ENCODE results near the gene CLEC20A.
A peak's percentile ranks its signal among the peaks of the same experiment; 100 is the strongest.

Gene CLEC20A

GRCh38 chr1:178496410-178497135 is at the start of gene CLEC20A:
TSS of gene CLEC20A (minus strand) at chr1:178496964. CDS start at chr1:178496939, 25 bp downstream.
- no peak for DNase-seq (ENCODE audit: low read depth)

GRCh38 chr1:178544531-178544930 is 47.8 kb upstream of the CLEC20A start:
- DNase-seq (ENCODE audit: low read depth) = no peak

GRCh38 chr1:178543290-178543607 is 46.5 kb upstream of the CLEC20A start:
- DNase-seq (ENCODE audit: low read depth) = no peak

- DNase-seq (ENCODE audit: low read depth) = peak; percentile 65
Observed at GRCh38 chr1:178542554-178543289, 46.0 kb upstream of the CLEC20A start.

- no peak for DNase-seq (ENCODE audit: low read depth)
Observed at GRCh38 chr1:178541829-178542553, 45.2 kb upstream of the CLEC20A start.

GRCh38 chr1:178541379-178541778 is 44.6 kb upstream of the CLEC20A start:
- no peak for DNase-seq (ENCODE audit: low read depth)

- no peak for DNase-seq (ENCODE audit: low read depth)
Observed at GRCh38 chr1:178540646-178541045, 43.9 kb upstream of the CLEC20A start.

GRCh38 chr1:178540204-178540603 is 43.4 kb upstream of the CLEC20A start:
- DNase-seq (ENCODE audit: low read depth) = no peak

GRCh38 chr1:178539291-178539690 is 42.5 kb upstream of the CLEC20A start:
- no peak for DNase-seq (ENCODE audit: low read depth)

- DNase-seq (ENCODE audit: low read depth) = no peak
Observed at GRCh38 chr1:178538192-178538916, 41.6 kb upstream of the CLEC20A start.

GRCh38 chr1:178537382-178538090 is 40.8 kb upstream of the CLEC20A start:
- DNase-seq (ENCODE audit: low read depth) = no peak

GRCh38 chr1:178536844-178537371 is 40.1 kb upstream of the CLEC20A start:
- no peak for DNase-seq (ENCODE audit: low read depth)

GRCh38 chr1:178536329-178536728 is 39.6 kb upstream of the CLEC20A start:
- DNase-seq (ENCODE audit: low read depth) = no peak

GRCh38 chr1:178534137-178534868 is 37.5 kb upstream of the CLEC20A start:
- no peak for DNase-seq (ENCODE audit: low read depth)

GRCh38 chr1:178533121-178533946 is 36.6 kb upstream of the CLEC20A start:
- DNase-seq (ENCODE audit: low read depth) = no peak

- peak; percentile 46 for DNase-seq (ENCODE audit: low read depth)
Observed at GRCh38 chr1:178532392-178532791, 35.6 kb upstream of the CLEC20A start.

- no peak for DNase-seq (ENCODE audit: low read depth)
Observed at GRCh38 chr1:178531887-178532286, 35.1 kb upstream of the CLEC20A start.

- DNase-seq (ENCODE audit: low read depth) = no peak
Observed at GRCh38 chr1:178530502-178530901, 33.7 kb upstream of the CLEC20A start.

- no peak for DNase-seq (ENCODE audit: low read depth)
Observed at GRCh38 chr1:178530037-178530402, 33.3 kb upstream of the CLEC20A start.
